CD4-positive, alpha-beta T cell (primary cell): ENCODE measurements around the gene NFIC. TPM values are rescaled to one million over a fixed set of nuclear protein-coding genes. Genes with fewer than 3 reads are reported as not detected.

ENCODE experiments used
- ATAC-seq: fragments of 200-7000 bp; cut with Tn5 transposase; one replicate; pipeline ENCODE4 v1.10.0; 2022; ENCODE audit warnings: mild to moderate bottlenecking; ENCODE audit not compliant: poor library complexity
- CTCF ChIA-PET: fragments of 350-600 bp; sonication (Branson Sonifier 250); formaldehyde crosslinking; loops from one replicate; lab custom pipeline; 2021; ENCODE audit warnings: antibody characterized with exemption, inconsistent platforms; lab: Charles Lee
- POLR2A ChIA-PET: fragments of 350-600 bp; sonication (Branson Sonifier 250); formaldehyde crosslinking; loops from one replicate; lab custom pipeline; 2021; ENCODE audit warnings: antibody characterized with exemption, inconsistent platforms; lab: Charles Lee
- DNase-seq, 14 experiments: peaks; one replicate each; pipeline ENCODE4 v3.0.0-alpha.2; 2013 to 2020; ENCODE audit warnings: mixed read lengths in 2 of 14
- H3K27ac ChIP-seq, 2 donors: one replicate each; pipeline versions ENCODE4 v1.5.1 to v1.7.0; 2013; ENCODE audit warnings: low read length in 2 of 2, low read depth in 1 of 2, mild to moderate bottlenecking in 1 of 2
- H3K27me3 ChIP-seq, 2 experiments: 1 replicate in 1 of 2; 2 replicates in 1 of 2; pipeline versions ENCODE4 v1.6.1 to v1.7.0; 2013; ENCODE audit warnings: low read length in 2 of 2, control low read depth in 1 of 2, mild to moderate bottlenecking in 1 of 2, moderate library complexity in 1 of 2; ENCODE audit not compliant: insufficient read depth in 2 of 2, control insufficient read depth in 1 of 2
- H3K36me3 ChIP-seq: one replicate; pipeline ENCODE4 v1.6.1; 2013; ENCODE audit warnings: low read length, control low read depth; ENCODE audit not compliant: insufficient read depth
- H3K4me1 ChIP-seq: one replicate; pipeline ENCODE4 v1.6.1; 2013; ENCODE audit warnings: low read length, control low read depth; ENCODE audit not compliant: insufficient read depth
- H3K4me3 ChIP-seq: one replicate; pipeline ENCODE4 v1.5.1; 2013; ENCODE audit warnings: mild to moderate bottlenecking, low read length, moderate library complexity
- H3K9me3 ChIP-seq, 2 experiments: 1 replicate in 1 of 2; 2 replicates in 1 of 2; pipeline versions ENCODE4 v1.6.1 to v1.7.0; 2013; ENCODE audit warnings: low read length in 2 of 2, mild to moderate bottlenecking in 2 of 2, control low read depth in 1 of 2, moderate library complexity in 1 of 2; ENCODE audit not compliant: control insufficient read depth in 1 of 2, insufficient read depth in 1 of 2
- H3K27ac Mint-ChIP-seq: one replicate; pipeline ENCODE4 v1.8.0; 2020; ENCODE audit warnings: mixed read lengths
- H3K27me3 Mint-ChIP-seq: one replicate; pipeline ENCODE4 v1.8.0; 2021; ENCODE audit warnings: mixed read lengths
- H3K36me3 Mint-ChIP-seq: one replicate; pipeline ENCODE4 v1.8.0; 2021; ENCODE audit warnings: low read depth, mixed read lengths
- H3K4me1 Mint-ChIP-seq: one replicate; pipeline ENCODE4 v1.8.0; 2021; ENCODE audit warnings: low read depth, mixed read lengths
- H3K4me3 Mint-ChIP-seq: one replicate; pipeline ENCODE4 v1.8.0; 2020; ENCODE audit warnings: mild to moderate bottlenecking, mixed read lengths
- H3K9me3 Mint-ChIP-seq: one replicate; pipeline ENCODE4 v1.8.0; 2020; ENCODE audit warnings: mixed read lengths
- CTCF ChIP-seq: fragments of 200-600 bp; IDR thresholded peaks from one replicate; pipeline ENCODE4 v1.8.0; 2022; ENCODE audit warnings: antibody characterized with exemption, mild to moderate bottlenecking
- intact Hi-C, 2 experiments: fragments of 100-400 bp; cut with DNase I in 1 of 2; cut with micrococcal nuclease in 1 of 2; formaldehyde crosslinking; loops; one replicate each; pipeline versions ENCODE4 v1.15.1 to v1.9.0; 2023 to 2025; cut with DNase I, micrococcal nuclease
- total RNA-seq, 174 experiments: library from RNA in 2 of 174; stranded (reverse) in 2 of 174; gene quantifications; one replicate each; pipeline ENCODE4 v1.2.3 and lab custom pipeline; 2021 to 2026

Gene NFIC
- total RNA-seq, 2 experiments from 2014 or later = 22.1 to 22.2 TPM

- Histone ChIP-seq H3K4me1 (peaks cover 76% of the 10 kb centered on the region), H3K27me3 (no peaks in the 10 kb centered on the region), H3K9me3 (no peaks in the 10 kb centered on the region), H3K36me3 (peaks cover 35% of the 10 kb centered on the region), H3K4me3 (no peak overlapping the region), H3K27ac (no peak overlapping the region)
- intact Hi-C loops = no loop called here
- POLR2A ChIA-PET = no interaction called here
- H3K27me3 Mint-ChIP-seq = no peaks in the 10 kb centered on the region
- no peak overlapping the region for H3K27ac Mint-ChIP-seq
- H3K4me1 Mint-ChIP-seq = peaks cover 59% of the 10 kb centered on the region
- no peak for ATAC-seq
- no peak for DNase-seq
- CTCF ChIA-PET = no interaction called here
- no peaks in the 10 kb centered on the region for H3K9me3 Mint-ChIP-seq
- no peak overlapping the region for H3K4me3 Mint-ChIP-seq
- peaks cover 31% of the 10 kb centered on the region for H3K36me3 Mint-ChIP-seq
- no peak for TF ChIP-seq CTCF
Observed at GRCh38 chr19:3512562-3513228, 146.3 kb downstream of the NFIC start.

- ATAC-seq (no peak), DNase-seq (no peak)
- no peak overlapping the region for H3K27ac ChIP-seq
- H3K4me1 ChIP-seq = peaks cover 73% of the 10 kb centered on the region
- H3K9me3 ChIP-seq = no peaks in the 10 kb centered on the region
- Mint-ChIP-seq H3K36me3 (peaks cover 31% of the 10 kb centered on the region), H3K27ac (no peak overlapping the region), H3K4me1 (peaks cover 55% of the 10 kb centered on the region), H3K9me3 (no peaks in the 10 kb centered on the region), H3K27me3 (no peaks in the 10 kb centered on the region), H3K4me3 (no peak overlapping the region)
- ChIA-PET POLR2A (no interaction called here), CTCF (no interaction called here)
- no peak for TF ChIP-seq CTCF
- peaks cover 32% of the 10 kb centered on the region for H3K36me3 ChIP-seq
- intact Hi-C loops = no loop called here
- no peaks in the 10 kb centered on the region for H3K27me3 ChIP-seq
- no peak overlapping the region for H3K4me3 ChIP-seq
Observed at GRCh38 chr19:3513229-3514140, 147.1 kb downstream of the NFIC start.

GRCh38 chr19:3514930-3515329 is 148.5 kb downstream of the NFIC start:
- ChIA-PET CTCF (no interaction called here), POLR2A (no interaction called here)
- TF ChIP-seq CTCF = no peak
- H3K27me3 ChIP-seq = no peaks in the 10 kb centered on the region
- H3K4me3 ChIP-seq = no peak overlapping the region
- no peak for DNase-seq
- intact Hi-C loops = no loop called here
- no peaks in the 10 kb centered on the region for H3K27me3 Mint-ChIP-seq
- H3K27ac Mint-ChIP-seq = no peak overlapping the region
- no peaks in the 10 kb centered on the region for H3K9me3 Mint-ChIP-seq
- H3K9me3 ChIP-seq = no peaks in the 10 kb centered on the region
- H3K4me1 Mint-ChIP-seq = peaks cover 46% of the 10 kb centered on the region
- H3K27ac ChIP-seq = no peak overlapping the region
- H3K36me3 ChIP-seq = peaks cover 32% of the 10 kb centered on the region
- H3K4me1 ChIP-seq = peaks cover 66% of the 10 kb centered on the region
- no peak overlapping the region for H3K4me3 Mint-ChIP-seq
- ATAC-seq = no peak
- H3K36me3 Mint-ChIP-seq = peaks cover 19% of the 10 kb centered on the region
